Lower lobe of right lung (tissue), 2 donors: Measurements from ENCODE around the gene RPS21. TPM values are rescaled to one million over a fixed set of nuclear protein-coding genes. Genes with fewer than 3 reads are reported as not detected.
A peak's percentile ranks its signal among the peaks of the same experiment; 100 is the strongest.
"Not testable (repeated sequence)": the region's sequence is repeated elsewhere in the genome, so short reads cannot be mapped to it uniquely, and the experiment has no call there.

Experiments
- ATAC-seq, 2 donors: fragments of 200-7000 bp; cut with Tn5 transposase; one replicate each; pipeline ENCODE4 v1.9.1; 2020 to 2022; ENCODE audit warnings: mild to moderate bottlenecking in 2 of 2, moderate library complexity in 2 of 2
- DNase-seq: peaks from one replicate; pipeline ENCODE4 v3.0.0-alpha.2; 2020
- H3K27ac ChIP-seq: fragments of 200-600 bp; one replicate; pipeline ENCODE4 v1.8.0; 2022
- H3K27me3 ChIP-seq: fragments of 200-600 bp; one replicate; pipeline ENCODE4 v1.8.0; 2022; ENCODE audit warnings: low read depth
- H3K36me3 ChIP-seq: fragments of 200-600 bp; one replicate; pipeline ENCODE4 v1.8.0; 2022; ENCODE audit warnings: mild to moderate bottlenecking
- H3K4me1 ChIP-seq: fragments of 200-600 bp; one replicate; pipeline ENCODE4 v1.8.0; 2022
- H3K4me3 ChIP-seq: fragments of 200-600 bp; one replicate; pipeline ENCODE4 v1.8.0; 2022; ENCODE audit warnings: mild to moderate bottlenecking
- H3K9me3 ChIP-seq: fragments of 200-600 bp; one replicate; pipeline ENCODE4 v1.8.0; 2022
- CTCF ChIP-seq: fragments of 200-600 bp; IDR thresholded peaks from one replicate; pipeline ENCODE4 v1.8.0; 2022; ENCODE audit warnings: antibody characterized with exemption, mild to moderate bottlenecking
- intact Hi-C: fragments of 100-400 bp; cut with DNase I; formaldehyde crosslinking; loops from one replicate; pipeline ENCODE4 v1.11.0; 2022
- total RNA-seq: library from RNA; stranded (reverse); fragmentation: NEBNext Ultra II Directional; extraction: Animal tissue kit (Norgen Biotek cat#: 25700); gene quantifications from one replicate; pipeline ENCODE4 v1.2.1, GENCODE V29; 2021
- donor health status: DM: no; HTN: yes; CAD: no; lungs with severe emphysema.

Gene RPS21
- total RNA-seq, 1 donor from 2014 or later = 1,104 TPM

GRCh38 chr20:62370807-62371587 lies 15.9 kb upstream of the RPS21 start:
- H3K4me3 ChIP-seq = no peak overlapping the region
- ATAC-seq (peak; percentile 7 to 16), DNase-seq (peak; percentile 78)
- intact Hi-C loops = no loop called here
- H3K27ac ChIP-seq = peak overlapping the region; percentile 37
- H3K4me1 ChIP-seq = peaks cover 64% of the 10 kb centered on the region
- no peaks in the 10 kb centered on the region for H3K36me3 ChIP-seq
- H3K9me3 ChIP-seq = no peaks in the 10 kb centered on the region
- H3K27me3 ChIP-seq = peaks cover 11% of the 10 kb centered on the region
- no peak for TF ChIP-seq CTCF

- peaks cover 11% of the 10 kb centered on the region for H3K27me3 ChIP-seq
- intact Hi-C loops = no loop called here
- H3K9me3 ChIP-seq = no peaks in the 10 kb centered on the region
- DNase-seq (no peak), ATAC-seq (no peak)
- H3K27ac ChIP-seq = no peak overlapping the region
- H3K4me3 ChIP-seq = no peak overlapping the region
- TF ChIP-seq CTCF = no peak
- H3K36me3 ChIP-seq = no peaks in the 10 kb centered on the region
- H3K4me1 ChIP-seq = peaks cover 66% of the 10 kb centered on the region
Observed at GRCh38 chr20:62371588-62372041, 15.3 kb upstream of the RPS21 start.

- ATAC-seq = no peak
- no peak overlapping the region for H3K4me3 ChIP-seq
- H3K4me1 ChIP-seq = peaks cover 72% of the 10 kb centered on the region
- H3K9me3 ChIP-seq = no peaks in the 10 kb centered on the region
- peaks cover 11% of the 10 kb centered on the region for H3K27me3 ChIP-seq
- H3K27ac ChIP-seq = no peak overlapping the region
- no peaks in the 10 kb centered on the region for H3K36me3 ChIP-seq
- intact Hi-C loops = no loop called here
- DNase-seq = no peak
- TF ChIP-seq CTCF = no peak
Observed at GRCh38 chr20:62372042-62372993, 14.6 kb upstream of the RPS21 start.

- DNase-seq, ATAC-seq, H3K27me3 ChIP-seq, H3K9me3 ChIP-seq, H3K4me3 ChIP-seq, intact Hi-C loops, H3K36me3 ChIP-seq: not testable (repeated sequence)
- Histone ChIP-seq H3K4me1 (peaks cover 72% of the 10 kb centered on the region), H3K27ac (peak overlapping the region; percentile 58)
Observed at GRCh38 chr20:62373631-62374179, 13.2 kb upstream of the RPS21 start.

- Histone ChIP-seq H3K36me3 (no peaks in the 10 kb centered on the region), H3K27me3 (peaks cover 5% of the 10 kb centered on the region), H3K4me1 (peaks cover 65% of the 10 kb centered on the region), H3K4me3 (no peak overlapping the region), H3K9me3 (no peaks in the 10 kb centered on the region), H3K27ac (peak overlapping the region; percentile 58)
- no peak for DNase-seq
- intact Hi-C loops = no loop called here
- ATAC-seq = peak in 1 of 2 donors; percentile 3
- no peak for TF ChIP-seq CTCF
Observed at GRCh38 chr20:62374331-62375152, 12.4 kb upstream of the RPS21 start.
